Right ventricle myocardium superior (tissue), 1 donor: ENCODE measurements around the gene CERS6. TPM values are rescaled to one million over a fixed set of nuclear protein-coding genes. Genes with fewer than 3 reads are reported as not detected.

ENCODE experiments used
- ATAC-seq: fragments of 200-7000 bp; cut with Tn5 transposase; one replicate; pipeline ENCODE4 v1.9.1; 2020; ENCODE audit warnings: mild to moderate bottlenecking; ENCODE audit not compliant: poor library complexity
- DNase-seq: peaks from one replicate; pipeline ENCODE4 v3.0.0-alpha.2; 2020
- intact Hi-C: fragments of 100-400 bp; cut with DNase I; formaldehyde crosslinking; loops from one replicate; pipeline ENCODE4 v1.11.2; 2022
- total RNA-seq: library from RNA; stranded (reverse); fragmentation: NEBNext Ultra II Directional; extraction: Animal tissue kit (Norgen Biotek cat#: 25700); gene quantifications from one replicate; pipeline ENCODE4 v1.2.1, GENCODE V29; 2021
- donor health status: DM: no; HTN: yes; CAD: no; lungs with severe emphysema.

CERS6 gene
- total RNA-seq, 1 donor from 2014 or later, result 66.7 TPM

- DNase-seq, result no peak
- no peak for ATAC-seq
- intact Hi-C loops, result no loop called here
Measured at GRCh38 chr2:168603439-168603961, 147.4 kb downstream of the CERS6 start.

GRCh38 chr2:168604252-168604651, 148.2 kb downstream of the CERS6 start:
- no peak for DNase-seq
- intact Hi-C loops, result no loop called here
- ATAC-seq, result no peak

GRCh38 chr2:168607992-168608391, 151.9 kb downstream of the CERS6 start:
- no peak for DNase-seq
- intact Hi-C loops, result no loop called here
- ATAC-seq, result no peak

- intact Hi-C loops, result no loop called here
- no peak for ATAC-seq
- no peak for DNase-seq
Measured at GRCh38 chr2:168608796-168609195, 152.7 kb downstream of the CERS6 start.

GRCh38 chr2:168611091-168611490, 155.0 kb downstream of the CERS6 start:
- no peak for ATAC-seq
- no peak for DNase-seq
- intact Hi-C loops, result no loop called here

- DNase-seq (no peak), ATAC-seq (peak; percentile 54)
- intact Hi-C loops, result no loop called here
Measured at GRCh38 chr2:168611896-168612650, 156.0 kb downstream of the CERS6 start.

- ATAC-seq (no peak), DNase-seq (no peak)
- intact Hi-C loops, result no loop called here
Measured at GRCh38 chr2:168612719-168613118, 156.6 kb downstream of the CERS6 start.

- ATAC-seq, result peak; percentile 52
- intact Hi-C loops, result no loop called here
- DNase-seq, result no peak
Measured at GRCh38 chr2:168613551-168613950, 157.5 kb downstream of the CERS6 start.

- ATAC-seq, result no peak
- no peak for DNase-seq
- intact Hi-C loops, result no loop called here
Measured at GRCh38 chr2:168614172-168615018, 158.3 kb downstream of the CERS6 start.

GRCh38 chr2:168620554-168620953, 164.5 kb downstream of the CERS6 start:
- ATAC-seq, result no peak
- no peak for DNase-seq
- intact Hi-C loops, result no loop called here

GRCh38 chr2:168622559-168622958, 166.5 kb downstream of the CERS6 start:
- DNase-seq, result no peak
- intact Hi-C loops, result no loop called here
- no peak for ATAC-seq

GRCh38 chr2:168624028-168624427, 168.0 kb downstream of the CERS6 start:
- ATAC-seq (no peak), DNase-seq (no peak)
- intact Hi-C loops, result no loop called here

GRCh38 chr2:168626096-168626495, 170.0 kb downstream of the CERS6 start:
- intact Hi-C loops, result no loop called here
- ATAC-seq, result peak; percentile 23
- no peak for DNase-seq

- intact Hi-C loops, result no loop called here
- ATAC-seq (peak; percentile 13), DNase-seq (no peak)
Measured at GRCh38 chr2:168626647-168627046, 170.6 kb downstream of the CERS6 start.

- intact Hi-C loops, result no loop called here
Measured at GRCh38 chr2:168632709-168633121, 176.6 kb downstream of the CERS6 start.

GRCh38 chr2:168633200-168633599, 177.1 kb downstream of the CERS6 start:
- DNase-seq, result no peak
- intact Hi-C loops, result no loop called here
- peak; percentile 78 for ATAC-seq

More at GRCh38 chr2:168632709-168633121, 176.6 kb downstream of the CERS6 start:
- DNase-seq (no peak), ATAC-seq (peak; percentile 92)

GRCh38 chr2:168633895-168634294, 177.8 kb downstream of the CERS6 start:
- intact Hi-C loops, result no loop called here
- ATAC-seq (no peak), DNase-seq (no peak)

- intact Hi-C loops, result no loop called here
- DNase-seq (peak; percentile 65), ATAC-seq (peak; percentile 28)
Measured at GRCh38 chr2:168635065-168635577, 179.0 kb downstream of the CERS6 start.

GRCh38 chr2:168639018-168639417, 182.9 kb downstream of the CERS6 start:
- no peak for ATAC-seq
- intact Hi-C loops, result no loop called here
- DNase-seq, result no peak
